ENCODE data around the gene PI3.

Gene PI3

GRCh38 chr20:45212836-45213235, 38.1 kb downstream of the PI3 start:
- TF ChIP-seq CTCF (conservative IDR thresholded peaks at IDR 0.05), result no peak
- no peak overlapping the region for H3K27ac ChIP-seq

- H3K27ac ChIP-seq, result peak overlapping the region; percentile 99
- TF ChIP-seq CTCF (conservative IDR thresholded peaks at IDR 0.05), result no peak
Measured at GRCh38 chr20:45218124-45218523, 43.4 kb downstream of the PI3 start.

GRCh38 chr20:45218636-45219035, 43.9 kb downstream of the PI3 start:
- peak overlapping the region; percentile 99 for H3K27ac ChIP-seq
- 0 out of 2 replicates have a peak, but pooled peaks have one; percentile 16 for TF ChIP-seq CTCF (conservative IDR thresholded peaks at IDR 0.05)

GRCh38 chr20:45221076-45221475, 46.4 kb downstream of the PI3 start, which contains the start of gene SEMG2:
Gene SEMG2, plus strand, starts transcription at chr20:45221373. Its CDS starts 17 bp downstream, at chr20:45221390.
- TF ChIP-seq CTCF (conservative IDR thresholded peaks at IDR 0.05), result no peak
- peak within 1 kb of the TSS; percentile 99 for H3K27ac ChIP-seq

GRCh38 chr20:45223136-45223535, 48.4 kb downstream of the PI3 start:
- no peak for TF ChIP-seq CTCF (conservative IDR thresholded peaks at IDR 0.05)

More at GRCh38 chr20:45223136-45223535, 48.4 kb downstream of the PI3 start:
- no peak overlapping the region for H3K27ac ChIP-seq

Data from VCaP (cell line).